ENCODE measurements around the gene C5orf63.
"Not testable (repeated sequence)": the region's sequence is repeated elsewhere in the genome, so short reads cannot be mapped to it uniquely, and the experiment has no call there.

The C5orf63 gene

DNA sequence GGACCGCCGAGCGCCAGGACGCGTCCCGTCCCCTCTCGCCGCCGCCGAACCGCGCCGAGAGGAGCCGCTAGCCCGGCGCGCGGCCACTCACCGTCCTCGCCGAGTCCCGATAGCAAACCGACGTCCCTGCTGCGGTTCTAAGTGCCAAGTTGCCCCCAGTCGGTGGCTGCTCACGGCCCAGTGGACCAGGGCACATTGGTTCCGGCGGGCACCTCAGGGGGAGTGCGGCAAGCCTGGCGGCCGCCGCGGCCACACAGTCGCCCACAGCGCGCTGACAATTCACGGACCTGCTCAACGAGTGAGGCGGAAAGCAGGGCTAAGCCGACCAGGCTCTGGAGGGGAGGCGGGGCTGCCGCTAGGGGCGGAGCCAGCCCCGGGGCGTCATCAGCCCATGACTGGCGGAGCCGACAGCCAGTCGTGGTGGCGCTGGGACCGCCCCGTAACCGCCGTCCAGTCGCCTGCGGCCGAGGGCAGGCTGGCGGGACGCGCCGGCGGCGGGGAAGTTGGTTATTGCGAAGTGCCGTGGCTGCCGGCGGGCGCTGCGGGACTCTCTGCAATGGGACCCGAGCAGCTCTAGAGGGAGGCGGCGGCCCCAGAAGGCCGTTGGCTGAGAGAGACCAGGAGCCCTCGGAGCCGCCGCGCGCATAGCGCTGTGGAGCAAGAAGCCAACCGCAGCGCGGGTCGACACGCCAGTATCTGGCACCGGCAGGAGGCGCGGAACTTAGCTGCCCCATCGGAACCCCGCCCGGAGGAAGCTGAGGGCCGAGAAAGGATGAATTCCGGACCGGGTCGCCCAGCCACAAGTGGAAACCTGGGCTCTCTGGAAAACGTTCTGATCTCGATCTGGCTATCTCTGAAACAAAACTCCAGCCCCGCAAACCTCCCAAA is 42.8 kb downstream of the C5orf63 start, which contains the start of gene MARCHF3:
Gene MARCHF3, minus strand, starts transcription at position 300 of the 888 bp plus-strand sequence. CDS start 112,387 bp downstream, outside the sequence.
- peak; percentile 90 for DNase-seq

DNA sequence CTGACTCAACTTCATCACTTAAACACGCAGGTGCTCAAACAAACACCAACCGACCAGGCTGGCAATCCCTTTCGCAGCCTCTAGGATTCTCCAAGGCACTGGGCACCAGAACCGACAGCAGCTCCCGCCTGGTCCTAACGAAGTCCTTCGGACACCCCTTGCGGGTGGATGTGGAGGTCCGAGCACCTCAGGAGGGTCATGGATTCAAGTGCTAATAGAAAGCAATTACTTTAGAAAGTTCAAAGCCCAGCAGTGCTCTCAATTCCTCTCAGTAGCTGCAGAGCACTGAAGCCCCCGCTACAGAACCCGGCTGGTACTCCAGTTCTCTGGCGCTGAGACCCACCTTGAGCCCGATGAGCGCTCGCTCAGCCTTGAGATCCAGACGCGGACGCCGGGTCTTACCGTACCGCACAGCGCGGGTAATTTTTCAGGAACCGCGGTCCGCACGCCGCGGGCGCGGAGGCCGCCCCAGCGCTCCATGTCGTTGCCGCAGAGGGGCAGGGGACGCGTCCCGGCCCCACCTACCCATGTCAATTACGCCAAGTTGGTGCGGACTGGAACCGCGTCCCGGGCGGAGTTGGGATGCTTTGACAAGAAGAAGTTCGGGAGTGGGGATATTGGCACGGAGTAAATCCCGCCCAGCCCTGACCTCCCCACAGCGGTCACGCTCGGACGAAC is 43.6 kb downstream of the C5orf63 start:
- DNase-seq = peak; percentile 39

DNA sequence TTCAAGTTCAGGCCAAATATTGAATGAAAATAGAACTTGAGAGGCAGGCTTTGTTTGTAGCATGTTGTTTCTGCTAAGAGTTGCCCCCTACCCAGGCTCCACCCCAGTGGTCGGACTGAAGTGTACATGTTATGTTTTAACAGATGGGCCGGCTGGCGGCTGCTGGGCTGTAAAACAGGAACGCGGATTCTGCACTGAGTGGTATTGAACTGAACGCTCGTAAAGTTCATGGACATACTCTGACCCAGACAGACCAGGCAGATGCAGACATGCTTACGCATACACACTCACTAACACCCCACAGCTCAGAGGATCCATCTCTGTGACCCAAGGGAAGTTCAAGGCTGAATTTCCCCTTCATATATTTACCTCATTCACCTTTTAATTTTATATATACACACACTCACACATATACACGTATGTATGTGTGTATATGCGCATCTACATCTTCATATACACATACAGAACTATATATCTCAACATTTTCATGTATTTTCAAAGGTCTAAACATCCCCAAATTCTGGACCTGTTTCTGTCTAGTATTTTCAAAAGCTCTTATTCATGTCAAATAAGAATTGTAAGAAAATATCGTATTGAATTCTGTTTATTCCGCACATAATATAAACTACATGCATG is 44.4 kb downstream of the C5orf63 start:
- DNase-seq = peak; percentile 60

DNA sequence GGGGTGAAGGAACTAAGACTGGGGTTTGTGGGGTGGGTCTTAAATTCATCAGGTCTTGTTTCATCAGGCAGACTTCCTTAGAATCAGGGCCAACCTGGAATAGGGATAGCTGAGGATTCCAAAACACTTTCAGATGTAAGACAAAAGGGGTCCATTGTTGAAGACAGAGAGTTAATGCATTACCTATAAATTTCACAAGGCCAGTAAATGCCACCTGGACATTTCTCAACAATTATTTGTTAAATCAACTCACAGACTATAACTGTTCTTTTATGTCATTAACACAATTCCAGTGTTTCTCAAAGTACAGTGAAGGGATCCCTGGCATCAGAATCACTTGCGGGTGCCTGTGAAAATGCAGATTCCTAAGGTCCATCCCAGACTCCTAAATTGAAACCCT is 45.8 kb downstream of the C5orf63 start:
- DNase-seq = no peak

DNA sequence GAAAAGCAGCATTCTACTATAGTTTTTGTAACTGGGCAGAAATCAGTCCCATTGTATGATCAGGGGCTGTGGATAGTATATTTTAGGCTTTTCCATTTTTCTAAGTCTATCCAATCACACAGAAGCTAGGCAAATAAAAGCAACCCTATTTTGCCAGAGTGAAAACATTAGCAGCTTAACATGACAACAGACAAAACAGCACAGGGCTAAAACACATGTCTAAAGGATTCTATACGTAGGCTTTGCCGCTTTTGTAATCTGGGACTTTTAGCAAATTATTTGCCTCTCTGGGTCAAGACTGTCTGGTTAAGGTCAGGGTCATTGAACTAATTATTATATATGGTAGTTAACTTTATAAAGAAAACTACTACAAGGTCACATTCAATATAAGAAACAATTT is 47.1 kb downstream of the C5orf63 start:
- DNase-seq = no peak

DNA sequence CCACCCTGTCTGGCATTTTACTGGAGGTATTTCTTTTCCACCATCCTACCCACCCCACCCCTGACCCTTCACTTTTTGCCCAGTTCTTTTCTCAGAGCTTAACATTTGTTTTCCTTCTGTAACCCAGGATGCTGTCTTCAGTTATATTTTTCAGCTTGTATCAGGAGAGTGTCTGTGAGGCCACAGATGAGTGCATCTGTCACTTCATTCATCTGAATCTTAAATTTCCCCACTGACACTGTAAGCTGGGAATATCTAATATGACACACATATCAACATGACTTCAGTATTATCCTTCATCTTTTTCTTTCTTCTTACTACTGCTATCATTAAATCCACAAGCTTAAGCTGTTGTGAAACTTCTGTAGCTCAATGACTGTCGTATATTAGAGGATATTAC is 47.8 kb downstream of the C5orf63 start:
- DNase-seq = no peak

DNA sequence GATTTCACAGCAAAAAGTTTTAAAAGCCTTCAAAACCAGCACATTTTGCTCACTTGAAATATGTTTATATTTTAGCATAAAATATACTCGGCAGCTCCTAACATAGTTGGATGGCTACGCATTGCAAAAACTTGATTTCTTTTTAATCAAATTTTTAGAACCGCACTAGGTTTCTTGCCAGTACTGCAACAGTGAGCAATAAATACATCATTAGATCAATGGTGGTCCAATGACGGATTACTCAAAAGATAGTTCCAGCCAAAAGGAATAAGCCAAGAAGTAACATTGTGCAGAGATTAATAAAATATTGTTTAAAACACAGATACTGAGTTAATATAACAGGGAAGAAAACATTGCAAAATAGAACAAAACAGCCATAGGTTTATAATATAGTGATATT is 48.5 kb downstream of the C5orf63 start:
- DNase-seq = no peak

DNA sequence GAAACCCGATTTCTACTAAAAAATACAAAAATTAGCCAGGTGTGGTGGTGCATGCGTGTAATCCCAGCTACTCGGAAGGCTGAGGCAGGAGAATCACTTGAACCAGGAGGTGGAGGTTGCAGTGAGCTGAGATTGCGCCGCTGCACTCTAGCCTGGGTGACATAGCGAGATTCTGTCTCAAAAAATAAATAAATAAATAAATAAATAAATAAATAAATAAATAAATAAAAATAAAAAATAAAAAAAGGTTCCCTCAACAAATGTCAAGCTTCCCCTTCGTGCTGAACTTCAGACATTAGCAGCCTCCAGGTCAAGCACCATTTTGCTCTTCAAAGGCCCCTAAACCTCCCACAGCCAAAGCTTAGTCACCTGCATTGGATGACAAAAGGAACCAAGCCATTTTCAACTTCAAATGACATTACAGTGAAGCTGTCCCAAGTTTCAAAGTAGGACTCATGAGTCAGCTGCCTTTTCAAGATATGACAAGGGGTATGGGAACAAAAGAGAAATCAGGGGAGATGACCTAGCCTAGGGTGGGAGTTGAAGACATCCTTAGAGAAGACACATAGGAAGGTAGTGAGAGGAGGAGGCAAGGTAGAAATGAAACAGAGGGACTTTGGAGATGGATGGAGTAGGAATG is 49.6 kb downstream of the C5orf63 start:
- not testable (repeated sequence) for DNase-seq

DNA sequence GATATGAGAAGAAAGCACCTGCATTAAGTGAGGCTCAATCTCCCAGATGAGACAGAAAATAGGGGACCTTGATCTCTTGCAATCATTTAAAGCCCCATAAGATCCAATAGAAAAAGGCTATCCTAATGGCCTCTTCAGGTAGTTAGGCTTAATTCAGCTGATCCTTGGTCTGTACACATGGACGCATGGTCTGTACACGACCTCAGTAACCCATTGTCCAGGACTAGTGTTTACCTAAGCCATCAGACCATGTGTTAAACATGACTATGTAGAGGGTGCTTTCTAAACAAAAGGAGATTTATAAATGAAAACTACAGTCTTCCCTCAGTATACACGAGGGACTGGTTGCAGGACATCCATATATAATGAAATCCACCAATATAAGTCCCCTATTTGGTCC is 50.5 kb downstream of the C5orf63 start:
- no peak for DNase-seq

DNA sequence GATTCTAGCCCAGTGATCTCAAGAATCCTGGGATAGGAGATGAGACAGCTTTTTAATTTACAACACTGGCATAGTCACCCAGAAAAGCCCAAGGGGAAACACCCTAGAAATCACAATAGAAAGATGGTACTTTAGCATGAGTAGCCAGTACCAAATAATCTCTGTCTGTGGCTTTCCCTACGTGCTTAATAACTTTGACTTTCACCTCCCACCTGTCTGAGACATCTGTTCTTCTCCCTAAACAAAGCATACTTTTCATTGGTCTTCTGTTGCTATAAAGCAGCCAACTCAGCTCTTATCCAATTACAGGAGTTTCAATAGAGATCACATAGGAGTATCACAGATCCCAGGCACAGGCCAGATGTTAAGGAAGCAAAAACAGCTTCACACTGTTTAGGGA is 53.4 kb downstream of the C5orf63 start:
- no peak for DNase-seq

DNA sequence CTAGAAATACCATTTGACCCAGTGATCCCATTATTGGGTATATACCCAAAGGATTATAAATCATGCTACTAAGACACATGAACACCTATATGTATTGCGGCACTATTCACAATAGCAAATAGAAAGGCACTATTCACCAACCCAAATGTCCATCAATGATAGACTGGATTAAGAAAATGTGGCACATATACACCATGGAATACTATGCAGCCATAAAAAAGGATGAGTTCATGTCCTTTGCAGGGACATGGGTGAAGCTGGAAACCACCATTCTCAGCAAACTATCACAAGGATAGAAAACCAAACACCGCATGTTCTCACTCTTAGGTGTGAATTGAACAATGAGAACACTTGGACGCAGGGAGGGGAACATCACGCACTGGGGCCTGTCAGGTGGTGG is 56.6 kb downstream of the C5orf63 start:
- DNase-seq = not testable (repeated sequence)

DNA sequence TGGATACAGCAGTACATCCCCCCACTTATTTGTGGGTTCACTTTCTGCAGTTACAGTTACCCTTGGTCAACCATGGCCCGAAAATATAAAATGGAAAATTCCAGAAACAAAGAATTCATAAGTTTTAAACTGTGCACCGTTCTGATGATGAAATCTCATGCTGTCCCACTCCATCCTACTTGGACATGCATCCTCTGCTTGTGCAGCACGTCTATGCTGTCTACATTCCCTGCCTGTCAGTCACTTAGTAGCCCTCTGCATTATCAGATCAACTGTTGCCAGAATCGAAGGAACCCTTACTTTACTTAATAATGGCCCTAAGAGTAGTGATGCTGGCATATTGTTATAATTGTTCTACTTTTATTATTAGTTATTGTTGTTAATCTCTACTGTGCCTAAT is 57.6 kb downstream of the C5orf63 start:
- DNase-seq = no peak

DNA sequence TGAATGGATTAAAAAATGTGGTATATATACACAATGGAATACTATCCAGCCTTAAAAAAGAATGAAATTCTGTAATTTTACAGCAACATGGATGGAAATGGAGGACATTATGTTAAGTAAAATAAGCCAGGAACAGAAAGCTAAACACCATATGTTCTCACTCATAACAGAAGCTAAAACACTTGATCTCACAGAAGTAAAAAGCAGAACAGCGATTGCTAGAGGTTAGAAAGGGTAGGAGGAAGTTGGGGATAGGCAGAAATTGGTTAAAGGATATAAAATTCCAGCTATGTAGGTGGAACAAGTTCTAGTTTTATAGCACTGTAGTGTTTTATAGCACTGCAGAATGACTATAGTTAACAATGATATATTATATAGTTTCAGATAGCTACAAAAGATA is 58.7 kb downstream of the C5orf63 start:
- peak; percentile 22 for DNase-seq

DNA sequence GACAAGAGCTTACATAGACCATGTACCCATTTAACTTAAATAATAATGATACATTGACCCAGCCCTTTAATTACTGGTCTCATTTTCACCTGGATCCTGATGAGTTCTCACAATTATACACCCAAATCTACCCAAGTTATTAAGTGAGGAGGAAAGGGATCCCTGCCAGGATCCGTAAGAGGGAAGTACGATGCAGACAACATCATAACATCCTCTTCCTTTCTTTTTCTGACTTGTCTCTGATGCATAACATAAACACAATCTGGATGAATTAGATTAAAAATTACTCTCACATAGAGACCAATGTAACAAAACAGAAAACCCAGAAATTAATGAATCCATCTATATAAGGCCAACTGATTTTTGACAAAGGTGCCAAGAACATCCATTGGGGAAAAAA is 59.9 kb downstream of the C5orf63 start:
- no peak for DNase-seq

DNA sequence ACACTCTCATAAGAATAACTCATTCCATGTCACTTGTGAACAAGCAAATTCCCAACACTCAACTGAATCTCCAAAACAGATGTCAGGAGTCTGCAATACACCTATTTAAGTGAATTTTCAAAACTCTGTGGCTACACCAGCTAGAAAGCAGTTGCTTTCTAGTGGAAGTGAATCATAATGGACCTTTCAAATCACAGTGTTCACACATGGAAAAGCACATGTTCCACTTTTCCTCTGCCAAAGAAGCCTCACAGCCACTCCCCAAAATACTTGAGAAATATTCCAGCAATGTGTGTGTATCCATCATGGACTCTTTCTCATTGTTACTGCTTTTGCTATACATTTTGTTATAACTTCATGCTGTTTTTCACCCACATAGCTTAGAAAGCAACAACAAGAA is 60.4 kb downstream of the C5orf63 start:
- no peak for DNase-seq

DNA sequence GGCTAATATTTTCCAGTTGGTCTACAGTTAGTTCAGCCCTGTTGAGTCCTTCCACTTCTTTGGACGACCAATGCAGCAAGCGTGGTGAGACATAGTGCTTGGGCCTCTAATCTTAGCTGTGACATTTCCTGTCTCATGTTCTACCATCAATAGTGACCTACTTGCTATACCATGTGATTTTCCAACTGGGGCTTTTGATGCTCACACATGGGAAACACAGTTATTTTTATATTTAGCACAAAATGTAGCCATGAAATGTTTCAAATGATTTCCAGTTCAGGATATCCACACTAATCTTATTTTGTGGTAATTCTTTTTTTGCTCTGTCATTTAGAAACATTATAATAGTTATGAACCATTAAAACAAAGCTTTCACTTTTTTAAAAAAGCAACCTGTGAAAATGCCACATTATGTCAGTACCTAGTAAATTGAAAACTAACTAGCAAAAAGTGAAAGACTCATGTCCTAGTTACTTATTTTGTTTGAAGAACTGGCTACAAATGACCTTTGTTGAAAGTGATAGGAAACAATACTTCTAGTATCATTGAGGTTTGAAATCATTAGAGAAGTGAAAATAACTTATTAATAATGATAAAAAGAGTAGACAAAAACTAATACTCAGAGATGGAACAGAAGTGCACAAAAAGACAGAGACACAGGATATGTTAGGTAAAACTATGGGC is 61.2 kb downstream of the C5orf63 start:
- no peak for DNase-seq

DNA sequence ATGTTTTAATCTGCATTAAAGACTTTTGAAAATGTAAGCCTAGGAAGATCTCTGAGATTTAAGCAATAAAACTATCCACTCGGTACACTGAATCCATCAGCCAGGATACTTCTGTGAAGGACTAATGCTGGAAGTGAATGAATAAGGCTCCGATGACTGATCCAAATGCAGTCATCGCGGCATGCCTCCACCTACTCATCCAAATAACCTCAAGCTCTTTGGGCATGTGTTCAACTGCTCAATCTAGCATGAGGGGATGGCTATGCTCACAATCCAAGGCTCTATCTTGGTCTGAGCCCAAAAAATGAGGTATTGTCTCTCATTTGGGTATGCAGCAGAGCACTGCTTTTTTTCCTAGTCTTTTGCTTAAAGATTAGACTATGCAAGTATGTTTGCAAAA is 62.1 kb downstream of the C5orf63 start:
- no peak for DNase-seq

DNA sequence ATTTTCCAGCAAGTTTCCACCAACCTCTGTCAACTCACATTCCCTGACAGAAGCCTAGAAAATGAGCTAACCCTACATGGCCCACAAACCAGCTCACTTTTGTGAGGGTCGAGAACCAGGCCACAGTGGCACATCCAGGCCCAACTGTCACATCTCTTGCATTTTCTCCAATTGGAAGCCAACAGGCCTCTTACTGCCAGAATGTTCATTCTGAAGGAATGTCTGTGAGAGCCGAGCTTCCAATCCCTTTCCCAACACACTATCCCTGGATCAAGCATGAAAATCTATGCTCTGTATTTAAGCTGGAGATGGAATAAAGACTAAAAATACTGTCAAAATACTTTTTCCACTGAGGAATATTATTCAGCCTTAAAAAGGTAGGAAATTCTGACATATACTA is 62.9 kb downstream of the C5orf63 start:
- no peak for DNase-seq

DNA sequence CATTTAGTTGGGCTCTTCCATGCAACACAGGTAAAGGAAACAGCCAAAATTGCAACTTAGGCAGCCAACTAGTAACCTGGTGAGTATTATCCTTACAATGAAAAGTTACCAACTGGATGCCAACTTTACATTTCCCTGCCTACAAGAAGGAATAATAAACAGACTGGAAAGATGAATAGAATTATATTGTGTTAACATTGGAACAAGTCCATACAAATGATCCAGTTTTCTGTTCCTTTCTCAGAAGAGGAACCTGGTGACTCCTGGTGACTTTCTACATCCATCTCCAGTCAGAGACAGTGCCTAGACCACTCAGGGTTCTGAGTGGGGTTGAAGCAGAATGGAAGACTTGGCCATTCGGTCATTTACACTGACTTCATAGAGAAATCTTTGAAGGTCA is 63.5 kb downstream of the C5orf63 start:
- no peak for DNase-seq

DNA sequence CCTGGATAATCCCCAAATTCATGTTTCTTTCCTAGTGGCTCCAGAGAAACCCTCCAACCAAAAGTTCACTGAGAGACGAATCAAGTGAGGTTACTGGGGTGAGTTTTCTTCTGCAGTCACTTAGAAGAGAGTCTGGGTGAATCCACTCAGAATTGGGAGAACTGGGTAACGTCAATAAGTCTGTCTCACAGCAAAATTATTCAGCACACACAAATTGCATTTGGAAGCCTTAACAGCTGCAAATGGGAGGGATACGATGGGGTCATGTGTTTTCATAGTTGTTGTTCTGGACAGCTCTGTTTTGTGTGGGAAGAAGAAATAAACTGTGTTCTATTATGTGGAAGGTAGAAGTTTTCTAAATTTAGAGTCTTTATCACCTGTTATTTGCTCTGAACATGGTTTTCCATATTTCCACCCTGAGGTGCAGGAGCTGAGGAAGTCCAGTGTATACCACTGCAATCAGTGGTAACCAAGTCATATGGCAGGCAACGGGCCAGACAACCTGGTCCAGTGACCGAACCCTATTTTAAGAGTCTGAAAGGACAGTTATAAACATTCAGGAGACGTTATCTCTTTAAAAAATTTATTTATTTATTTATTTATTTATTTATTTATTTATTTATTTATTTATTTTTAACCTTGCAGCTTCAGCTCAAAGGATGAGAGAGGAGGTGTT is 64.9 kb downstream of the C5orf63 start:
- no peak for DNase-seq

DNA sequence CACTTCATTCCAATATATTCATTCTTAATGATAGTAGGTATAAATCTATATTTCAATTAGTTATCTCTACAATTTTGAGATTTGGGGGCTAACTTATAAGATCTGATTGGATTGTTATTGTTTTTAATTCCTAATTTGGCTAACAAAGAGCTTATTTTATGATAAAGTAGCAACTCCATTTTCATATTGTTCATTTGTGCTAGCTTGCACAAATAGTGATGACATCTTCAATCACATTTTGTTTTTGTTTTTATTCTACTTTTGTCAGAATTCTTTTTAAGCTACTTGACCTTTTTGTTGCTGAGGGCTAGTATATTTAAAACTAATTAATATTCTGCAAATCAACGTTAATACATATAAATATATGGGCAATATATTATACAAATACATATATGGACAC is 65.8 kb downstream of the C5orf63 start:
- DNase-seq = no peak

DNA sequence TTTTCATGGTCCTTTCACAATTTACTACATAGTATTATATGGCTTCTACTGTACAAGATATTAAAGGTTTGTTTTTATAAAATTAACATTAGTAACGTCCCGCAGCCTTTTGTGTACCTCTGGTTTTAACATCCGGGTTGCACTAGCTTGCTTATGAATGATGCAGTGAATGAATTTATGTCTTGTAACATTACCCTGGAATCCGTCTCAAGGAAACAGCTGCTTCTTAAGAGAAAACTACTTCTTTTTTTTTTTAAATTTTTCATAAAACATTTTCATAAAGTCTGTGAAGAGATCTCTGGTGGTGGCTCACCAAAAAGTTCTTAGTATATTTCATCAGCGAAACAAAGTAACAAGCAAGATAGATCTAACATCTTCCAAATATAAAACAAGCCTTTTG is 66.6 kb downstream of the C5orf63 start:
- DNase-seq = no peak

Measured in OCI-M1 (cell line).